Left renal cortex interstitium (tissue), 4 donors: ENCODE measurements around the gene ANKLE2. TPM values are rescaled to one million over a fixed set of nuclear protein-coding genes. Genes with fewer than 3 reads are reported as not detected.
A peak's percentile ranks its signal among the peaks of the same experiment; 100 is the strongest.

Source experiments
- DNase-seq, 4 donors: peaks; one replicate each; pipeline ENCODE4 v3.0.0-alpha.2; 2013; ENCODE audit warnings: low read depth in 4 of 4, low spot score in 2 of 4, missing footprints in 1 of 4
- polyA plus RNA-seq, 4 donors: library from polyadenylated mRNA; unstranded; fragments of 120-200 nt; gene quantifications; one replicate each; pipeline ENCODE4 v1.2.1, GENCODE V29; 2013; ENCODE audit not compliant: insufficient read length in 4 of 4

Gene ANKLE2
- polyA plus RNA-seq, 4 donors: 49.0 to 89.5 (median 71.2) TPM

GRCh38 chr12:132723015-132723763 lies 38.4 kb downstream of the ANKLE2 start:
- DNase-seq: no peak

- DNase-seq: no peak
Measured at GRCh38 chr12:132720606-132721345, 40.9 kb downstream of the ANKLE2 start.

GRCh38 chr12:132719954-132720324 lies 41.7 kb downstream of the ANKLE2 start:
- no peak for DNase-seq

- no peak for DNase-seq
Measured at GRCh38 chr12:132719141-132719953, 42.3 kb downstream of the ANKLE2 start.

- no peak for DNase-seq
Measured at GRCh38 chr12:132718644-132719043, 43.0 kb downstream of the ANKLE2 start.

GRCh38 chr12:132717531-132718387 lies 43.9 kb downstream of the ANKLE2 start:
- no peak for DNase-seq

- DNase-seq: no peak
Measured at GRCh38 chr12:132717011-132717410, 44.6 kb downstream of the ANKLE2 start.

GRCh38 chr12:132716356-132716755 lies 45.3 kb downstream of the ANKLE2 start:
- DNase-seq: no peak

GRCh38 chr12:132715874-132716273 lies 45.8 kb downstream of the ANKLE2 start:
- no peak for DNase-seq

GRCh38 chr12:132713123-132713522 lies 48.5 kb downstream of the ANKLE2 start:
- DNase-seq: no peak

- no peak for DNase-seq
Measured at GRCh38 chr12:132711080-132711843, 50.4 kb downstream of the ANKLE2 start.

GRCh38 chr12:132710405-132711079 lies 51.1 kb downstream of the ANKLE2 start, which contains the start of gene PGAM5:
TSS of gene PGAM5 (plus strand) at chr12:132710842. CDS start at chr12:132710877, 35 bp downstream.
- peak; percentile 48 to 71 (median 66) for DNase-seq

- DNase-seq: no peak
Measured at GRCh38 chr12:132710043-132710404, 51.6 kb downstream of the ANKLE2 start.

GRCh38 chr12:132708150-132708549 lies 53.5 kb downstream of the ANKLE2 start:
- no peak for DNase-seq

- no peak for DNase-seq
Measured at GRCh38 chr12:132707241-132707640, 54.4 kb downstream of the ANKLE2 start.

GRCh38 chr12:132703641-132704040 lies 58.0 kb downstream of the ANKLE2 start:
- no peak for DNase-seq

GRCh38 chr12:132702640-132703039 lies 59.0 kb downstream of the ANKLE2 start:
- no peak for DNase-seq

- no peak for DNase-seq
Measured at GRCh38 chr12:132700212-132700822, 61.3 kb downstream of the ANKLE2 start.
